HG02973 (cell line): Measurements from ENCODE around the gene SLC24A4.

ENCODE experiments used
- ATAC-seq: cut with Tn5 transposase; IDR thresholded peaks from one replicate; pipeline ENCODE4 v1.9.1; 2021; ENCODE audit warnings: moderate library complexity; ENCODE audit not compliant: unreplicated experiment

Gene SLC24A4

DNA sequence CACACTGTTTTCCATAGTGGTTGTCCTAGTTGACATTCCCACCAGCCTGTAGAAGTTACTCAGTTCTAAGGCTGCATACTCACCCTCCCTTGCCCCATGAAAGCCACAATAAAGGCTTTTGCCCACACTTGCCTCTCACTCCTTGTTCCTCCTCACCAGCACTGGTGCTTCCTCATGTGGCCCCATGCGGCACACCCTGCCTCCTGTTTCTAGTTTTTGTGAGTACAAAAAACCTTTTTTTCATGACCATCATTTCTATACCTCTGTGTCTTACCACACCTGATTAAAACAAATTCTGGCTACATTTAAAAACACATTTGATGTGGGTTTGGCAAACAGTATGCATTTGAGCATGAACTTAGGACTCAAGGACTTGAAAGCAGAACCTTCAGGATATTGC, 149.9 kb downstream of the SLC24A4 start:
- ATAC-seq = no peak

- no peak for ATAC-seq
Observed at GRCh38 chr14:92473261-92473968, 150.4 kb downstream of the SLC24A4 start.

DNA sequence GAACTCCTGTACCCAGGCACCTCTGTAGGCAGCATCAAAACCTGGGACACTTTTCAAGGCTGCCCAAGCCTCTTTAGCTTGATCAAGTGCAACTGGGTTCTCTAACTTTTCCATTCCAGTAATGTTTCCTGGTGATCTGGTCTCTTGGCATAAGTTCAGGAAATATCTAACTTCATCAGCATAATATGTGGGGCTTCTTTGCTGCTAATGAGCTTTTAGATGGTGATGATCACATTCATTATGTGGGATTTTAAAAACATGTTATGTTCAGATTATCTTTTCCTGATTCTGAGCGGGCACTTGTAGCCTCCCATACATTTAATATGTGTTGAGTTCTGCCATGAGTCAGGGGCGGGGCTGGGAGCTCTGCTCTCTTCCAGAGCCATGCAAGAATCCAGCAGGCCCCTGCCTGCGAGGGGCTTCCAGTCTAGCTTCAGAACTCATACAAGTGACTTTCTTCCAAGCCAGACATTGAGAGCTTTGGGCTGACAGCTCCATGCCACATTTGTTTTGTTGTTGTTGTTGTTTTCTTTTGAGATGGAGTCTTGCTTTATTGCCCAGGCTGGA, 151.1 kb downstream of the SLC24A4 start:
- no peak for ATAC-seq

GRCh38 chr14:92475037-92475436, 152.1 kb downstream of the SLC24A4 start:
- no peak for ATAC-seq

GRCh38 chr14:92475451-92476187, 152.7 kb downstream of the SLC24A4 start:
- ATAC-seq = no peak

DNA sequence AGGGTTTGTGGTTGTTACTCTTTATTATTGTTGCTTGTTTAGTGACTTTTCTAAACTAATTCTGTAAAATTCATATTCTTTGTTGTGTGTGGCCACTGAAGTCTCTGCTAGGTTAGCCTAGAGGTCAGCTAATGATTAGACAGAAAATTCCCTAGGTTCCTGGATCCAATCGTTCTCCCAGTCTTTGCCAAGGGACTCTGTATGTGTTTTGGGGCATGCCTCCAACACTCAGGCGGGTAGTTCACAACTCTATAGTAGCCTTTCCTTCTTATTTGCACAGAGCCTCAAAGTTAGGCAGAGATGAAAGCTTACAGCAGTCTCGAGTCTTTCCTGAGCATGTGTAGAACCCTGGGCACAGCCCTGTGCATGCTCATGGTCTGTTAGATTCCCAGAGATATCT, 157.9 kb downstream of the SLC24A4 start:
- no peak for ATAC-seq

DNA sequence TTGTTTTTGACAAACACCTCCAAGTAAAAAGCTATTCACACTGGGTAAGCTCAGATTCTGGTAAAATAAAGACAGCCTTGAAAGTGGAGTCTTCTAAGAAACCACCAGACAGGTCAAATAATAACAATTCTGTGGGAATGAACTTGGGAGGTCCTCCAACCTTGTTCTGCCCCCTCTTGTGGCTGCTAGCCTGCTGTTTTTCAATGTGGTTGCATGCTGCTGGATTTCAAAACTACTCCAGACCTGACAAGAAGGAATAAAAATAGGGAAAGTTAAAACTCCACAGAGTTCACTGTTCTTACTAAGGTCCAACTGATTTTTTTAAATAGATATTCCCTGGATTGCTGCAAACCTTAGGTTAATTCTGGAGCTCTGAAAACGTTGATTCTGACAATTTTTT, 158.4 kb downstream of the SLC24A4 start:
- no peak for ATAC-seq

- ATAC-seq = no peak
Observed at GRCh38 chr14:92481811-92482555, 159.0 kb downstream of the SLC24A4 start.

DNA sequence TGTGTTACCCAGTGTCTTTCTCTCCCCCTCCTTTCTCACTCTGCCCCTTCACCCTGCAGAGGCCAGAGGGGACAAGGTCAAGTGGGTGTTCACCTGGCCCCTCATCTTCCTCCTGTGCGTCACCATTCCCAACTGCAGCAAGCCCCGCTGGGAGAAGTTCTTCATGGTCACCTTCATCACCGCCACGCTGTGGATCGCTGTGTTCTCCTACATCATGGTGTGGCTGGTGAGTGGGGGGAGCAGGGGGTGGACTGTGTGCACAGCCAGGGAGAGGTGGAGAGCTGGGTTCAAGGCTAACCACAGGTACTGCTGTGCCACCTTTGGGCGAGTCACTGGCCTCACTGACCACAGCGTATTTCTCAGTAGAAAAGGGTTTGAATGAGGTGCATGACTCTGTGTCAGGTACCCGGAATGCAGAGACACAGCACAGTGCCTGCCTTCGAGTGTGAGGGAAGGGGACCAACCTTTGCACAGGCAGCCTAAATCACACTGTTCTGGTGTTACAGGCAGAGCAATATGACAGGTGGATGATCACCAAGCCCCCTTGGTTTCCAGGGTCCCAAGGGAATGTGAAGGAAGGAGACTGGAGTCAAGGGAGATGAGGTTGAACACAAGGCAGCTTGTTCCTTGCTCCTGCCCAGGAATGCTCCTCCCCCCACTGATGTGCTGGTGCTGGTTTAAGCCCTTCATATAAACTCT, 159.8 kb downstream of the SLC24A4 start:
- ATAC-seq = no peak

GRCh38 chr14:92484132-92484823, 161.3 kb downstream of the SLC24A4 start:
- no peak for ATAC-seq

- no peak for ATAC-seq
Observed at GRCh38 chr14:92486881-92487280, 163.9 kb downstream of the SLC24A4 start.

- ATAC-seq = no peak
Observed at GRCh38 chr14:92487513-92488133, 164.7 kb downstream of the SLC24A4 start.

DNA sequence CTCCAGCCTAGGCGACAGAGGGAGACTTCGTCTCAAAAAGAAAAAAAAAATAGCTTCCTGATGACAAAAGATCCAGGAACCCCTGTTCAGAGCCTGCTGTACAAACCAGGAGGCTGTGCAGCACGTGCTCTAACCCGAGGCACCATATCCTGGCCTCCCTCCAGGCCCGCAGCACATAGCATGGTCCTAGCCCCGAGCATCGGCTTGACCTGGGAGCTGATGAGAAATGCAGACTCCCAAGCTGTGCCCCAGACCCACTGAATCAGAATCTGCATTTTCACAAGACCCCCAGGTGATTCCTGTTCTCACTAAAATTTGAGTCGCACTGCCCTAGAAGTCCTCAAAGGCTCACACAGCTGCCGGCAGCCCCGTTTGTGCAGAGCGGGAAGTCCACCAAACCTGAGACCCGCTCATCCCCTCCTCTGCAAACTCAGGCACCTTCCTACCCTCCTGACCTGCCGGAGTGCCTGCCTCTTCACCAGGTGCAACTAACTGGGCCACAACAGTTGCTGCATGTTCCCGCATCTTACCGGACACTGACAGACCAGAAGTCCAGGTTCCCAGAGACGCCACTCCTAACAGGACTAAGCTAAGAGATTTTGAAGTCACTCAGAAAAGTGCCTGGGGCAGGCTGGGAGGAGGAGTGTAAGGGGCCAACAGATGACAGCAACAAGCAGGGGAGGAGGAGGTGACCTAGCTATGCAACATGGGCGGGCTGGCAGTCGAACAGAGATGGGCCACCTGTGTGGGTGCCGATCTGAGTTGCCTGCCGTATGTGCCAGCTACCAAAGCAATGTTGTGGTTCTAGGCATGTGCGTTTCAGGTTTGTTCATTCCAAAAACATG, 166.7 kb downstream of the SLC24A4 start:
- ATAC-seq = no peak

DNA sequence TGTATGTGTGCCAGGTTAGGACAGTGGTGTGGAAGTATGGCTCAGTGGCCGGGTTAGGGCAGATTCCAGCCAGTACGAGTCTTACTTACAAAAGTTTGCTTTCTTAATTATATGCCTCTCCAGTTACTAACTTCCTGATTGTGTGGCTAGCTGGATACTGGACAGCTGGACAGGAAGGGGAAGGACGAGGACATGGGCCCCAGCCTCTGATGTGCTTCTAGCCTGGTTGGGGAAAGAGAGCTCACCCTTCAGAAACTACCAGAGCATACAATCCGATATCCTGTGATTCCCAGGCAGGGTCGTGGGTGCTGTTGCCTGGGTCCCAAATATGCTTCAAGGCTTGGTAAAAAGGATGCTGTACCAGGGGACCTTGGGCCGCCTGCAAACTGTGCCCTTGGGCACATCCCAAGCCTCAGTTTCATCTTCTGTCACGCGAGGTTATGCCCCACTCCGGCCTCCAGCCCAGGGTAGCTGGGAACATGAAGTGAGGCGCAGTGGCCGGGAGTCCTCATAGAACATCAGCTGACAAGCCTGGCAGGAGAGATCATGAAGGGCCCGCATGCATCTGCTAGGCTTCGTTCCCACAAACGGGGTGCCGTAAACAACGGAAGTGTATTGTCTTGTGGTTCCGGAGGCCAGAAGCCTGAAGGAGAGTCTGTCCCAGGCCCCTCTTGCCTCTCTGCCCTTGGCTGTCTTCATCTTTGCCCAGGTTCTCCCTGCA, 167.4 kb downstream of the SLC24A4 start:
- no peak for ATAC-seq

DNA sequence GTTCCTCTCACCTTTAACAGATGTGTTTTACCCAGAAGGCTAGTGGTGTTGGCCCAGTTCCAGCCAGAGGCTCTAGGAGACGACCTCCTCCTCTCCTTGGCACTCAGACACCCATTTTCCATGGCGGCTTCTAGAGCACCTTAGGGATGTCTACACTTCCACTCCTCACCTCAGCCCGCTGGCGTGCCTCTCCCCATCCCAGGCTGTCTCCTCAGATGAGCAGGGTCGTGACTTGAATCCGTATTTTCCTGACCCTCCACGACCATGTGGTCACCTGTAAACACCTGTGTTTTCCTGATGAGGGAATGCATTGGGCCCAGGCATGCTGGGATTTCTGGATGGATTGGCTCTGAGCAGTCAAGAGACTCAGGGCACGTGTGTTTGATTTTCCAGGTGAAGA, 168.8 kb downstream of the SLC24A4 start:
- no peak for ATAC-seq

GRCh38 chr14:92492258-92492657, 169.3 kb downstream of the SLC24A4 start:
- no peak for ATAC-seq

GRCh38 chr14:92493024-92493423, 170.1 kb downstream of the SLC24A4 start:
- no peak for ATAC-seq

- ATAC-seq = no peak
Observed at GRCh38 chr14:92493492-92493891, 170.5 kb downstream of the SLC24A4 start.
